ENCODE data around the gene CAPN5. TPM values are rescaled to one million over a fixed set of nuclear protein-coding genes. Genes with fewer than 3 reads are reported as not detected.

CAPN5 gene
- total and polyA plus RNA-seq, 11 donors, result 1.1 to 4.5 (median 2.1) TPM

- intact Hi-C loops (cut with DNase I), result no loop called here
- Histone ChIP-seq H3K36me3 (no peaks in the 10 kb centered on the region), H3K4me1 (no peaks in the 10 kb centered on the region), H3K9me3 (no peaks in the 10 kb centered on the region), H3K4me3 (no peak overlapping the region), H3K27me3 (no peaks in the 10 kb centered on the region), H3K27ac (no peak overlapping the region)
- WGBS, 4 donors, result 75 to 95% (median 89%) methylated on average over 5 of the region's 5 CpGs
- TF ChIP-seq CTCF (IDR thresholded peaks at IDR 0.05) (no peak), POLR2A (IDR thresholded peaks at IDR 0.05) (no peak)
- ATAC-seq (no peak), DNase-seq (peak in 1 of 5 donors; percentile 23)
Observed at GRCh38 chr11:77165066-77165465, 98.3 kb downstream of the CAPN5 start.

GRCh38 chr11:77166021-77166420 lies 99.2 kb downstream of the CAPN5 start:
- Histone ChIP-seq H3K27me3 (no peaks in the 10 kb centered on the region), H3K9me3 (no peaks in the 10 kb centered on the region), H3K36me3 (no peaks in the 10 kb centered on the region), H3K27ac (no peak overlapping the region), H3K4me1 (no peaks in the 10 kb centered on the region), H3K4me3 (no peak overlapping the region)
- TF ChIP-seq POLR2A (IDR thresholded peaks at IDR 0.05) (no peak), CTCF (IDR thresholded peaks at IDR 0.05) (no peak)
- 92 to 97% (median 94%) methylated on average over 6 to 8 of the region's 8 CpGs for WGBS, 4 donors
- intact Hi-C loops (cut with DNase I), result no loop called here
- ATAC-seq (no peak), DNase-seq (peak in 1 of 5 donors; percentile 15)

GRCh38 chr11:77167111-77167626 lies 100.4 kb downstream of the CAPN5 start:
- Histone ChIP-seq H3K9me3 (no peaks in the 10 kb centered on the region), H3K4me1 (no peaks in the 10 kb centered on the region), H3K36me3 (no peaks in the 10 kb centered on the region), H3K27me3 (no peaks in the 10 kb centered on the region), H3K4me3 (no peak overlapping the region), H3K27ac (no peak overlapping the region)
- DNase-seq (no peak), ATAC-seq (no peak)
- intact Hi-C loops (cut with DNase I), result no loop called here
- TF ChIP-seq CTCF (IDR thresholded peaks at IDR 0.05) (no peak), POLR2A (IDR thresholded peaks at IDR 0.05) (no peak)
- WGBS, 4 donors, result 93 to 96% (median 94%) methylated on average over 9 of the region's 9 CpGs

- no peak for TF ChIP-seq CTCF (IDR thresholded peaks at IDR 0.05)
- no peak for TF ChIP-seq POLR2A (IDR thresholded peaks at IDR 0.05)
- WGBS, 4 donors, result 76 to 86% (median 82%) methylated on average over 8 of the region's 8 CpGs
- no peak overlapping the region for H3K4me3 ChIP-seq
- no peaks in the 10 kb centered on the region for H3K4me1 ChIP-seq
- ATAC-seq, result no peak
- H3K9me3 ChIP-seq, result no peaks in the 10 kb centered on the region
- intact Hi-C loops (cut with DNase I), result no loop called here
- no peak overlapping the region for H3K27ac ChIP-seq
- DNase-seq, result peak in 1 of 5 donors; percentile 30
- H3K36me3 ChIP-seq, result no peaks in the 10 kb centered on the region
- H3K27me3 ChIP-seq, result no peaks in the 10 kb centered on the region
Observed at GRCh38 chr11:77167791-77168190, 101.0 kb downstream of the CAPN5 start.
